IgD-negative memory B cell (primary cell): ENCODE measurements around the gene STAT5B. TPM values are rescaled to one million over a fixed set of nuclear protein-coding genes. Genes with fewer than 3 reads are reported as not detected.
"Not testable (repeated sequence)": the region's sequence is repeated elsewhere in the genome, so short reads cannot be mapped to it uniquely, and the experiment has no call there.

ENCODE experiments used
- H3K27ac Mint-ChIP-seq, 3 donors: one replicate each; pipeline ENCODE4 v1.8.0; 2020 to 2022; ENCODE audit warnings: mild to moderate bottlenecking in 3 of 3, mixed read lengths in 3 of 3, moderate library complexity in 1 of 3
- H3K27me3 Mint-ChIP-seq: one replicate; pipeline ENCODE4 v1.8.0; 2021; ENCODE audit warnings: mixed read lengths
- H3K36me3 Mint-ChIP-seq: one replicate; pipeline ENCODE4 v1.8.0; 2020; ENCODE audit warnings: mild to moderate bottlenecking, mixed read lengths
- H3K4me1 Mint-ChIP-seq, 3 donors: one replicate each; pipeline ENCODE4 v1.8.0; 2020 to 2022; ENCODE audit warnings: mixed read lengths in 3 of 3, mild to moderate bottlenecking in 1 of 3
- H3K4me3 Mint-ChIP-seq, 4 donors: one replicate each; pipeline ENCODE4 v1.8.0; 2020 to 2022; ENCODE audit warnings: mild to moderate bottlenecking in 4 of 4, mixed read lengths in 4 of 4, moderate library complexity in 3 of 4
- H3K9me3 Mint-ChIP-seq, 3 donors: one replicate each; pipeline ENCODE4 v1.8.0; 2020 to 2021; ENCODE audit warnings: mixed read lengths in 3 of 3, mild to moderate bottlenecking in 1 of 3
- polyA plus RNA-seq: library from polyadenylated mRNA; unstranded; fragments of 300-500 nt; fragmentation: Illumina TruSeq; gene quantifications from one replicate; pipeline ENCODE4 v1.2.3, GENCODE V29; 2021

STAT5B gene
- polyA plus RNA-seq, 1 donor from 2014 or later, result 60.4 TPM

- no peaks in the 10 kb centered on the region for H3K9me3 Mint-ChIP-seq
- H3K4me3 Mint-ChIP-seq, result peak overlapping the region in 3 of 4 donors; percentile 75 to 93 (median 84)
- peak overlapping the region; percentile 4 to 89 (median 4) for H3K27ac Mint-ChIP-seq
- H3K36me3 Mint-ChIP-seq, result peaks cover 3% of the 10 kb centered on the region
- H3K27me3 Mint-ChIP-seq, result peaks cover 2% of the 10 kb centered on the region
- H3K4me1 Mint-ChIP-seq, result peaks cover 42 to 60% (median 58%) of the 10 kb centered on the region in 3 donors
Measured at GRCh38 chr17:42271779-42272035, 4.5 kb downstream of the STAT5B start.

GRCh38 chr17:42271006-42271778, 5.0 kb downstream of the STAT5B start:
- H3K27me3 Mint-ChIP-seq, result peaks cover 2% of the 10 kb centered on the region
- H3K4me1 Mint-ChIP-seq, result peaks cover 42 to 60% (median 58%) of the 10 kb centered on the region in 3 donors
- peaks cover 3% of the 10 kb centered on the region for H3K36me3 Mint-ChIP-seq
- H3K9me3 Mint-ChIP-seq, result no peaks in the 10 kb centered on the region
- H3K4me3 Mint-ChIP-seq, result peak overlapping the region in 3 of 4 donors; percentile 75 to 93 (median 84)
- H3K27ac Mint-ChIP-seq, result peak overlapping the region; percentile 4 to 89 (median 4)

GRCh38 chr17:42270596-42270995, 5.6 kb downstream of the STAT5B start:
- Mint-ChIP-seq H3K27me3 (peaks cover 2% of the 10 kb centered on the region), H3K4me3 (peak overlapping the region in 1 of 4 donors; percentile 65), H3K27ac (no peak overlapping the region), H3K36me3 (peaks cover 3% of the 10 kb centered on the region), H3K4me1 (peaks cover 41 to 60% (median 58%) of the 10 kb centered on the region in 3 donors), H3K9me3 (no peaks in the 10 kb centered on the region)

DNA sequence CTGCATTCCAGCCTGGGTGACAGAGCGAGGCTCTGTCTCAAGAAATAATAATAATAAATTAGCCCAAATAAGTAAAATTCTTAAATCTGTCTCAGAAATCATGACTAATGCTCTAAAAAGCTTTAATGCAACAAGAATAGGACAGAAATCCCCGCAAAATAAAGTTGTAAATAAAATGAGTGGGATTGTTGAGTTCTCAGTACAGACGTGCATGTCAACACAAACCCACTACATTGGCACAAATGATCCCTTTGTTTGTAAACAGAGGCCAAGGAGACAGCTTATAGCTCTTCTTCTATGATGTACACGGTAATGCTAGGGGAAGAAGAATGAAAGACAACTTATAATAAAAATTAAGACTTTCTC, 6.0 kb downstream of the STAT5B start:
- Mint-ChIP-seq H3K36me3 (peaks cover 3% of the 10 kb centered on the region), H3K9me3 (no peaks in the 10 kb centered on the region), H3K27me3 (no peaks in the 10 kb centered on the region), H3K4me1 (peaks cover 37 to 55% (median 55%) of the 10 kb centered on the region in 3 donors), H3K27ac (no peak overlapping the region), H3K4me3 (peak overlapping the region in 1 of 4 donors; percentile 45)

- Mint-ChIP-seq H3K9me3 (no peaks in the 10 kb centered on the region), H3K27ac (no peak overlapping the region), H3K4me1 (peaks cover 25 to 40% (median 39%) of the 10 kb centered on the region in 3 donors), H3K27me3 (no peaks in the 10 kb centered on the region), H3K36me3 (no peaks in the 10 kb centered on the region), H3K4me3 (peak overlapping the region in 1 of 4 donors; percentile 63)
Measured at GRCh38 chr17:42268236-42268635, 8.0 kb downstream of the STAT5B start.

DNA sequence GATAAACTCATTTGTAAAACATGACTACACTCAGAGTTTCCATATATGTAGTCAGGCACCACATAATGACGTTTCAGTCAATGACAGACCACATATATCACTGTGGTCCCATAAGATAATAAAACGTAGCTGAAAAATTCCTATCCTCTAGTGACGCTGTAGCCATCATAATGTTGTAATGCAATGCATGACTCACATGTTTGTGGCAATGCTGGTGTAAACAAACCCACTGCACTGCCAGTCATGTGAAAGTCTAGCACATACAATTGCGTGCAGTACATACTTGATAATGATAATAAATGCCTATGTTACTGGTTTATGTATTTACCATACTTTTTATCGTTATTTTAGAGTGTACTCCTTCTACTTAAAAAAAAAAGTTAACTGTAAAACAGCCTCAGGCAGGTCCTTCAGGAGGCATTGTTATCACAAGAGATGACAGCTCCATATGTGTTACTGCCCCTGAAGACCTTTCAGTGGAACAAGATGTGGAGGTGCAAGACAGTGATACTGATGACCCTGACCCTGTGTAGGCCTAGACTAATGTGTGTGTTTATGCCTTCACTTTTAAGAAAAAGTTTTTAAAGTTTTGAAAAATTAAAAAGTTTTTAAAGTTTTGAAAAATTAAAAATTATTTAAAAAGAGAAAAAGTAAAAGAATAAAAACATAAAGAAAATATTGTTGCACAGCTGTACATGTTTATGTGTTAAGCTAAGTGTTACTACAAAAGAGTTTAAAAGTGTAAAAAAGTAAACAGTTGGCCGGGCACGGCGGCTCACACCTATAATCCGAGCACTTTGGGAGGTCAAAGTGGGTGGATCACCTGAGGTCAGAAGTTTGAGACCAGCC, 9.0 kb downstream of the STAT5B start:
- Mint-ChIP-seq H3K27ac (peak overlapping the region in 2 of 3 donors; percentile 21 to 29), H3K36me3 (no peaks in the 10 kb centered on the region), H3K9me3 (no peaks in the 10 kb centered on the region), H3K27me3 (no peaks in the 10 kb centered on the region), H3K4me1 (peaks cover 16 to 31% (median 30%) of the 10 kb centered on the region in 3 donors), H3K4me3 (no peak overlapping the region)

- H3K36me3 Mint-ChIP-seq, result no peaks in the 10 kb centered on the region
- H3K27ac Mint-ChIP-seq, result peak overlapping the region in 2 of 3 donors; percentile 21 to 29
- H3K9me3 Mint-ChIP-seq, result no peaks in the 10 kb centered on the region
- peaks cover 12 to 24% (median 23%) of the 10 kb centered on the region in 3 donors for H3K4me1 Mint-ChIP-seq
- H3K4me3 Mint-ChIP-seq, result peak overlapping the region in 1 of 4 donors; percentile 23
- H3K27me3 Mint-ChIP-seq, result no peaks in the 10 kb centered on the region
Measured at GRCh38 chr17:42266462-42266861, 9.7 kb downstream of the STAT5B start.

DNA sequence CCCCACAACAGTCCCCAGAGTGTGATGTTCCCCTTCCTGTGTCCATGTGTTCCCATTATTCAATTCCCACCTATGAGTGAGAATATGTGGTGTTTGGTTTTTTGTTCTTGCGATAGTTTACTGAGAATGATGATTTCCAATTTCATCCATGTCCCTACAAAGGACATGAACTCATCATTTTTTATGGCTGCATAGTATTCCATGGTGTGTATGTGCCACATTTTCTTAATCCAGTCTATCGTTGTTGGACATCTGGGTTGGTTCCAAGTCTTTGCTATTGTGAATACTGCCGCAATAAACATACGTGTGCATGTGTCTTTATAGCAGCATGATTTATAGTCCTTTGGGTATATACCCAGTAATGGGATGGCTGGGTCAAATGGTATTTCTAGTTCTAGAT, 11.8 kb downstream of the STAT5B start:
- not testable (repeated sequence) for H3K9me3 Mint-ChIP-seq, H3K27me3 Mint-ChIP-seq, H3K36me3 Mint-ChIP-seq

DNA sequence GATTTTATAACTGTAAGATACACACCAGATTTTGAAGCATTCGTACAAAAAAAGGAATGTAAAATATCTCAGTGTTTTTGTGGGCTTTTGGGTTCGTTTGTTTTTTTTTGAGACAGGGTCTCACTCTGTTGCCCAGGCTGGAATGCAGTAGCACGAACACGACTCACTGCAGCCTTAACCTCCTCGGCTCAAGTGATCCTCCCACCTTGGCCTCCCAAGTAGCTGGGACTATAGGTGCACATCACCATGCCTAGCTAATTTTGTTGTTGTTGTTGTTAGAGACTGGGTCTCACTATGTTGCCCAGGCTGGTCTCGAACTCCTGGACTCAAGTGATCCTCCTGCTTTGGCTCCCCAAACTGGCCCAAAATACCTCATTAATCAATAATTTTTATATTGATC, 15.9 kb downstream of the STAT5B start:
- Mint-ChIP-seq H3K36me3 (peaks cover 3% of the 10 kb centered on the region), H3K27me3 (no peaks in the 10 kb centered on the region), H3K9me3 (no peaks in the 10 kb centered on the region), H3K27ac (no peak overlapping the region), H3K4me1 (peaks cover 9 to 18% (median 16%) of the 10 kb centered on the region in 3 donors), H3K4me3 (peak overlapping the region in 1 of 4 donors; percentile 55)

More for the DNA sequence above, 11.8 kb downstream of the STAT5B start:
- H3K27ac Mint-ChIP-seq, H3K4me3 Mint-ChIP-seq: not testable (repeated sequence)
- H3K4me1 Mint-ChIP-seq, result peaks cover 10 to 25% (median 22%) of the 10 kb centered on the region in 3 donors

DNA sequence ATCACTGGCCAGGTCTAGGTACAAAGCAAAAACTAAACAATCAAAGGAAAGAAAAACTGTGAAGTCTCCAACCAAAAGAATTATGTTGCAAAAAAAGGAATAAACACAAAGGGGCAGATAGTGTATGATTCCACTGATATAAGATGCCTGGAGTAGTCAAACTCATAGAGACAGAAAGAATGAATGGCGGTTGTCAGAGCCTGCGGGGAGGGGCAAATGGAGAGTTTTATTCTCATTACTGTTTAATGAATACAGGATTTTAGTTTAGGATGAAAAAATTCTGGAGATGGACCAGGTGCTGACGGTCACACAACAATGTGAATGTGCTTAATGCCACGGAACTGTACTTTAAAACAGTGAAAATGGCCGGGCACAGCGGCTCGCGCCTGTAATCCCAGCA, 20.7 kb downstream of the STAT5B start:
- no peak overlapping the region for H3K4me3 Mint-ChIP-seq
- no peaks in the 10 kb centered on the region for H3K9me3 Mint-ChIP-seq
- H3K4me1 Mint-ChIP-seq, result peaks cover 15 to 37% (median 22%) of the 10 kb centered on the region in 3 donors
- peak overlapping the region in 1 of 3 donors; percentile 14 for H3K27ac Mint-ChIP-seq
- peaks cover 3% of the 10 kb centered on the region for H3K36me3 Mint-ChIP-seq
- H3K27me3 Mint-ChIP-seq, result no peaks in the 10 kb centered on the region

- Mint-ChIP-seq H3K27me3 (no peaks in the 10 kb centered on the region), H3K9me3 (no peaks in the 10 kb centered on the region), H3K4me1 (peaks cover 22 to 42% (median 27%) of the 10 kb centered on the region in 3 donors), H3K36me3 (no peaks in the 10 kb centered on the region), H3K4me3 (no peak overlapping the region), H3K27ac (peak overlapping the region in 2 of 3 donors; percentile 1 to 16)
Measured at GRCh38 chr17:42253578-42253977, 22.6 kb downstream of the STAT5B start.

- H3K4me1 Mint-ChIP-seq, result peaks cover 24 to 47% (median 30%) of the 10 kb centered on the region in 3 donors
- H3K27me3 Mint-ChIP-seq, result no peaks in the 10 kb centered on the region
- no peaks in the 10 kb centered on the region for H3K36me3 Mint-ChIP-seq
- no peaks in the 10 kb centered on the region for H3K9me3 Mint-ChIP-seq
- H3K4me3 Mint-ChIP-seq, result no peak overlapping the region
- peak overlapping the region in 2 of 3 donors; percentile 1 to 78 for H3K27ac Mint-ChIP-seq
Measured at GRCh38 chr17:42252597-42253550, 23.3 kb downstream of the STAT5B start.

GRCh38 chr17:42251115-42251514, 25.1 kb downstream of the STAT5B start:
- H3K27ac Mint-ChIP-seq, result peak overlapping the region in 2 of 3 donors; percentile 39 to 47
- H3K4me1 Mint-ChIP-seq, result peaks cover 30 to 54% (median 35%) of the 10 kb centered on the region in 3 donors
- no peaks in the 10 kb centered on the region for H3K9me3 Mint-ChIP-seq

DNA sequence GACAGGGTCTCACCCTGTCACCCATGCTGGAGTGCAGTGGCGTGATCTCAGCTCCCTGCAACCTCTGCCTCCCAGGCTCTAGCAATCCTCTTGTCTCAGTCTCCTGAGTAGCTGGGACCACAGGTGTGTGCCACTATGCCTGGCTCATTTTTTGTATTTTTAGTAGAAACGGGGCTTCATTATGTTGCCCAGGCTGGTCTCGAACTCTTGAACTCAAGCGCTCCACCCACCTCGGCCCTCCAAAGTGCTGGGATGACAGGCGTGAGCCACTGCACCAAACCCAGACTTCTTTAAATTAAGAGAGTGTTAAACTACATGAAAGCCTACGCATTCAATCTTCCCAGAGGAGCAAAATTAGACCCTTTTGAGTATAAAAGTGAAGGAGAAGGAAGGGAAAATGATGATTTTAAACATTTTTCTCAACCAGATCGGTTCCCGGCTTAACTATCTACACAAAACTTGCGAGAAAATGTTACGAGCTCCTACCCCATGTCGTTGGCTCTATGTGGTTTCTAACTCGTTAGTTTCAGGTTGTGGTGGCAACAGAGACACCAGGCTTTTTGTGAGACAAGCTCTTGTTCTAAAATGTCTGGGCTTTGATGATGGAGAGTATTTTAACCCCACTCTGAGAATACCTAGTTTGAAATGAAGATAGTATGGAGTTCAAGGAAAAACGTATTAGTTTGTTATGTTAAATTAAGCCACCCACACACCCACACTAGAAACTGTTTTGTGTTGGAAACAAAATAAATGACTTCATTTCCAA, 26.3 kb downstream of the STAT5B start:
- Mint-ChIP-seq H3K9me3 (no peaks in the 10 kb centered on the region), H3K27ac (peak overlapping the region; percentile 39 to 99 (median 95)), H3K4me1 (peaks cover 23 to 49% (median 32%) of the 10 kb centered on the region in 3 donors), H3K4me3 (peak overlapping the region; percentile 28 to 81 (median 67)), H3K27me3 (no peaks in the 10 kb centered on the region), H3K36me3 (no peaks in the 10 kb centered on the region)

More at GRCh38 chr17:42251115-42251514, 25.1 kb downstream of the STAT5B start:
- Mint-ChIP-seq H3K4me3 (peak overlapping the region in 2 of 4 donors; percentile 30 to 47), H3K36me3 (no peaks in the 10 kb centered on the region), H3K27me3 (no peaks in the 10 kb centered on the region)
